Measurements from ENCODE around the gene RFX1.
"Not testable (repeated sequence)": the region's sequence is repeated elsewhere in the genome, so short reads cannot be mapped to it uniquely, and the experiment has no call there.

Gene RFX1

GRCh38 chr19:13934785-13935109, 71.4 kb downstream of the RFX1 start:
- no peak for DNase-seq (ENCODE audit: low read depth)

- no peak for DNase-seq (ENCODE audit: low read depth)
Measured at GRCh38 chr19:13932911-13933393, 73.2 kb downstream of the RFX1 start.

- DNase-seq (ENCODE audit: low read depth), result no peak
Measured at GRCh38 chr19:13932149-13932637, 73.9 kb downstream of the RFX1 start.

DNA sequence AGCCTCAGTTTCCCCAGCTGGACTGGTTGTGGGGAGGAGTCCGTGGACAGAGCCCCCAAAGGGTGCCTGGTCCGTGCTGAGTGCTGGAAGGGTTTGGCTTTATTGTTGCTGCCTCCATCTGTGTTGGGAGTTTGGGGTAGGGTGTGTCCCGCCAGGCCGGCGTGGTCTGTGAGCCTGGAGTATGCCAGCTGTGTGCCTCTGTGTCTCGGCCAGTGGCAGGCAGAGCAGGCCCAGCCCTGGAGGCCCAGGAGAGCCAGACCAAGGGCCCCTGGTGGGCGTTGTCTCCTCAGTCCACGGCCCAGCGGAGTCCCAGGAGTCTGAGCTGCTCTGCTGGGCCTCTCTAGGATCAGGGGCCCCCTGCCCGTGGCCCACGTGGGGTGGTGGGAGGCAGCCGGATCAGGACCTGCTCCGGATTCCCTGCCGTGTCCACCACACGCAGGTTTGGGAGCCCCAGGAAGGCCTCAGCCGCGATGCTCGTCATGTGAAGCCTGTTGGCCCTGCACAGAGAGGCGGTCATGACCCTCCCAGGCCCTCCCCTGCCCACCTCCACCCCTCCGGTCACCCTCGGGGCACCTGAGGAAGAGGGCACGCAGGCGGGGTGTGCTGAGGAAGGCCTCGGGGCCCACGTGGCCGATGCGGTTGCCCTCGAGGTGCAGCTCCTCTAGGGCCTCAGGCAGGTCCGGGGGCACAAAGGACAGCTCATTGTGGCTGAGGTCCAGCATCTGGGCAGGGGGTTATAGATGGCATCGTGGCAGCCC, 74.5 kb downstream of the RFX1 start:
- no peak for DNase-seq (ENCODE audit: low read depth)

DNA sequence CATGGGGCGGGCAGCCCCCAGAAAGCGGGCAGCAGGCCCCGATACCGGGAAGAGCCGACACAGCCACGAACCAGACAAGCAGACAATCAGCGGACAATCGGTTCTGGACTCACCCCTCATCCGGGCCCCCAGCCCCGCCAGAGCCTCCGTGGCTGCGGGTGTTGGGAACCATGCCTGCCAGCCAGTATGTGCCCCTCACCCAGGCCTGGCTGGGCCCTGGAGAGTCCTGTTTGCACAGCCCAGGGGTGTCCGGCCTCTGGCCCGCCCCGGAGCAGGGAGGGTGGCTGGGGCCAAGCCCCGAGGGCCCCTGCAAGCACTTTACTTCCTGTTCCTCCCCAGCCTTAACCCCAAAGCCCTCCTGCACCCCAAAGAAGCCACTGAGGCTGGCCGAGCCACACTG, 75.7 kb downstream of the RFX1 start:
- no peak for DNase-seq (ENCODE audit: low read depth)

DNA sequence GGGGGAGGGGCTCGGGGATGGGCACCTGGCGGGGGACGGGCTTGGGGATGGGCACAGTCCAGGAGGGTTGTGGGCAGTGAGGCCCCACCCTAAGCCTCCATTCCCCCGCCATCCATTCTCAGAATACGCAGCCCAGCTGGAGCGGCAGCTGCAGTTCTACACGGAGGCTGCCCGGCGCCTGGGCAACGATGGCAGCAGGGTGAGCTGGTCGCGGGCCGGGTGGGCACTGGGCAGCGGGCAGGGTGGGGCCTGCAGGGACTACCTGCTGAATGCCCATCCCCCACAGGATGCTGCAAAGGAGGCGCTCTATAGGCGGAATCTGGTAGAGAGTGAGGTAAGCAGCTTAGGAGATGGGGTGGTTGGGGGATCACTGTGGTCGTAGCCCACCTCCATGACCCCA, 76.2 kb downstream of the RFX1 start:
- no peak for DNase-seq (ENCODE audit: low read depth)

- DNase-seq (ENCODE audit: low read depth), result no peak
Measured at GRCh38 chr19:13929340-13929739, 76.8 kb downstream of the RFX1 start.

GRCh38 chr19:13926715-13927114, 79.4 kb downstream of the RFX1 start:
- DNase-seq (ENCODE audit: low read depth), result no peak

DNA sequence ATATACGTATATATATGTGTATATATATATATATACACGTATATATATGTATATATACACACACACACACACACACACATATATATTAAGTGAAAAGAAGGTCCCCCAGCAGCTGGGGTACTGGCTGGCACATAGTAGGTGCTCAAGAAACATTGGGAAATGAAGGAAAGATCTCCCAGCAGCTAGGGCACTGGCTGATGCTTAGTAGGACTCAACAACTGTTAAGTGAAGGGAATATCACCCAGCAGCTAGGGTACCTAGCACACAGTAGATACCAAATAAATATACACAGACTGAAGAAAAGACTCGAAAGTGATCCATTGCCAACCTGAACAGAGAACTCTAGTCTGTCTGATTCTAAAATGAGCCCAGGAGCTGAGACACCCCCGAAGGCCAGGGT, 80.1 kb downstream of the RFX1 start:
- DNase-seq (ENCODE audit: low read depth), result no peak

DNA sequence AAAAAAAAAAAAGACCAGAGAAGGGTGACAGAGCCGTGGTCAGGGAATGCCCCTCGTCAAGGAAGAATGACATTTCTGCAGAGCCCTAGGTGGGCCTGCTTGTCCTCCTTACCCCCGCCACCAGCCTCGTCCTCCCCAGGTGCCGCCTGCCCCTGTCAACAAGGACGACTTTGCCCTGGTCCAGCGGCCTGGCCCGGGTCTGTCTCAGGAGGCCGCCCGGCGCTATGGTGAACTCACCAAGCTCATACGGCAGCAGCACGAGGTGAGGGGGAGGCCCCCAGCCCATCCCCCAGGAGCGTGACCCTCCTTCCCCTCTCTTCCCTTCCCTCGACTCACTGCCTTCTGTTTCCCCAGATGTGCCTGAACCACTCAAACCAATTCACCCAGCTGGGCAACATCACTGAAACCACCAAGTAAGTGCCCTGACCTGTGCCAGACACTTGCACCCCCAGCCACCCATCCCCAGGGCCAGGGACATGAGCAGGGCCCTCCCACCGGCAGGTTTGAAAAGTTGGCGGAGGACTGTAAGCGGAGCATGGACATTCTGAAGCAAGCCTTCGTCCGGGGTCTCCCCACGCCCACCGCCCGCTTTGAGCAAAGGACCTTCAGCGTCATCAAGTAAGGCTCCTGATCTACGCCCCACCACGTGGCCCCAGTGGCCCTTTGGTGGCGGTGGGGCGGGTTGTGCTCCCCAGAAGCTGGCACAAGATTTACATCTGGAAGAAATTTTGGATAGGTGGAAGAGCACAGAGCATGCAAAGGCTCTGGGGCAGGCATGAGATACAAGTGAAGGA, 82.7 kb downstream of the RFX1 start:
- no peak for DNase-seq (ENCODE audit: low read depth)

DNA sequence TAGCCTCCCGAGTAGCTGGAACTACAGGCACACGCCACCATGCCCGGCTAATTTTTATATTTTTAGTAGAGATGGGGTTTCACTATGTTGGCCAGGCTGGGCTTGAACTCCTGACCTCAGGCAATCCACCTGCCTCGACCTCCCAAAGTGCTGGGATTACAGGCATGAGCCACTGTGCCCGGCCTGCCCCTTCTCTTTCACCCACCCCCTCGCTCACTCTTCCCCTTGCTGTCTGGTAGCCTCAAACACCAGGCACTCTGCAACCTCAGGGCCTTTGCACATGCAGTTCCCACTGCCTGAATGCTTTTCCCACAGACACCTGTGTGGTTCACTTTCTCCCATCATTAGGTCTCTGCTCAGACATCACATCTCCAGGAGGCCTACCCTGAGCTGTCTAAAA, 84.0 kb downstream of the RFX1 start:
- not testable (repeated sequence) for DNase-seq (ENCODE audit: low read depth)

GRCh38 chr19:13920940-13921747, 85.0 kb downstream of the RFX1 start:
- DNase-seq (ENCODE audit: low read depth), result no peak

DNA sequence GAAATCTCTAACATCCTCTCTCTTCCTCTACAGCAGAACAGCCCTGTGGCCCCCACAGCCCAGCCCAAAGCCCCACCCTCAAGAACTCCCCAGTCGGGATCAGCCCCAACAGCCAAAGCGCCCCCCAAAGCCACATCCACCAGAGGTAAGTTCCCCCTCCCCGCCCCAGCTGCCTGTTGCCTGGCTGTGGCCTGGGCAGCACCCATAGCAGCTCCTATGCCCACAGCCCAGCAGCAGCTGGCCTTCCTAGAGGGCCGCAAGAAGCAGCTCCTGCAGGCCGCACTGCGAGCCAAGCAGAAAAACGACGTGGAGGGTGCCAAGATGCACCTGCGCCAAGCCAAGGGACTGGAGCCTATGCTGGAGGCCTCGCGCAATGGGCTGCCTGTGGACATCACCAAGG, 85.6 kb downstream of the RFX1 start:
- no peak for DNase-seq (ENCODE audit: low read depth)

DNA sequence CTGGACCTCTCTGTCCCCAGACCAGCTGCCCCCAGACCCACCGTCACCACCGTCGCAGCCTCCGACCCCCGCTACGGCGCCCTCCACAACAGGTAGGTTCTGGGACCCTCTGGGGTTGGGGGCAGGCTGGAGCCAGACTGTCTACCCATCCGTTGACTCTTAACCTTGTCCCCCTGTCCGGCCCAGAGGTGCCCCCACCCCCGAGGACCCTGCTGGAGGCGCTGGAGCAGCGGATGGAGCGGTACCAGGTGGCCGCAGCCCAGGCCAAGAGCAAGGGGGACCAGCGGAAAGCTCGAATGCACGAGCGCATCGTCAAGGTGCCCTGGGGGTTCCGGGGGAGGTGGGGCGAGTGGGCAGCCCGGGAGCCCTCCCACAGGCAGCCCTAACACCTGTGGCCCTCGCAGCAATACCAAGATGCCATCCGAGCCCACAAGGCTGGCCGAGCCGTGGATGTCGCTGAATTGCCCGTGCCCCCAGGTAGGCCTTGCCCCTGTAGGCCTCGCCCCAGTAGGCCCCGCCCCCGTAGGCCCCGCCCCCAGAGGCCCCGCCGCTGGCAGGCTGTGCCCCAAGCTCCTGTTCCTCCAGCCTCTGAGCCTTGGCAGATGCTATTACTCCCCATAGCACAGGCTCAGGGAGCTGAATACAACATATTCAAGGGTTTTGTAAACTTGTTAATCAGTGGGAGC, 87.3 kb downstream of the RFX1 start:
- no peak for DNase-seq (ENCODE audit: low read depth)

- DNase-seq (ENCODE audit: low read depth), result no peak
Measured at GRCh38 chr19:13917888-13918406, 88.2 kb downstream of the RFX1 start.

DNA sequence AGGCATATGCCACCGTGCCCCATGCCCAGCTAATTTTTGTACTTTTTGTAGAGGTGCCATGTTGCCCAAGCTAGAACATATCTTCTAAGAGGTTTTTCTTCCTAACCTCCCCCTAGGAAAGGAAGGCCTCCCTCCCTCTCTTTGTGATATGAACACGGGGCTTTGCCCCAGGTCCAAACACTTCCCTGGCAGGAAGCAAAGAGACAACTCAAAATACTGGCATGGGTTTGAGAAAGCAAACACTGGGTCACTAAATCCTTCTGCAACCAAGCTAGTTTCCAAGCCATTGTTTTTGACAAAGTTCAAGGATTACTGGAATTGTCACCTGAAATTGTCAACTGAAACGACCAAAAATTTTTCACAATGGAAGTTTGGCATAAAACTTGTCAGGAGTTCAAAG, 91.3 kb downstream of the RFX1 start:
- no peak for DNase-seq (ENCODE audit: low read depth)

GRCh38 chr19:13913352-13913751, 92.8 kb downstream of the RFX1 start:
- no peak for DNase-seq (ENCODE audit: low read depth)

Data from stimulated activated CD8-positive, alpha-beta memory T cell treated with anti-CD3 and anti-CD28 coated beads, Interleukin-15, amount 100 ng/mL, for 1 hour (primary cell).